ENCODE measurements around the gene ALDH1L2. TPM values are rescaled to one million over a fixed set of nuclear protein-coding genes. Genes with fewer than 3 reads are reported as not detected.
"Not testable (repeated sequence)": the region's sequence is repeated elsewhere in the genome, so short reads cannot be mapped to it uniquely, and the experiment has no call there.

ALDH1L2 gene
- polyA plus RNA-seq, 3 donors from 2014 or later: not detected

GRCh38 chr12:105013892-105014291 lies 70.4 kb downstream of the ALDH1L2 start:
- Mint-ChIP-seq H3K36me3 (peaks cover 46 to 56% (median 50%) of the 10 kb centered on the region in 3 donors), H3K4me1 (no peaks in the 10 kb centered on the region), H3K27me3 (ENCODE audit: low read depth in 3 of 3) (peaks cover 0 to 1% (median 0%) of the 10 kb centered on the region in 3 donors), H3K4me3 (no peak overlapping the region), H3K27ac (no peak overlapping the region), H3K9me3 (peaks cover 0 to 8% (median 0%) of the 10 kb centered on the region in 6 donors)
- DNase-seq: no peak

GRCh38 chr12:105001476-105001875 lies 82.8 kb downstream of the ALDH1L2 start:
- no peak for DNase-seq
- Mint-ChIP-seq H3K27me3 (ENCODE audit: low read depth in 3 of 3) (peaks cover 0 to under 1% (median 0%) of the 10 kb centered on the region in 3 donors), H3K9me3 (no peaks in the 10 kb centered on the region), H3K36me3 (peaks cover 38 to 78% (median 59%) of the 10 kb centered on the region in 3 donors), H3K4me1 (no peaks in the 10 kb centered on the region), H3K4me3 (no peak overlapping the region), H3K27ac (no peak overlapping the region)

- Mint-ChIP-seq H3K36me3 (peaks cover 46 to 80% (median 49%) of the 10 kb centered on the region in 3 donors), H3K4me3 (no peak overlapping the region), H3K27ac (no peak overlapping the region), H3K9me3 (no peaks in the 10 kb centered on the region), H3K27me3 (ENCODE audit: low read depth in 3 of 3) (no peaks in the 10 kb centered on the region), H3K4me1 (no peaks in the 10 kb centered on the region)
- no peak for DNase-seq
Measured at GRCh38 chr12:104999347-104999685, 84.9 kb downstream of the ALDH1L2 start.

GRCh38 chr12:104998423-104999346 lies 85.6 kb downstream of the ALDH1L2 start:
- Mint-ChIP-seq H3K36me3 (peaks cover 46 to 79% (median 47%) of the 10 kb centered on the region in 3 donors), H3K27me3 (ENCODE audit: low read depth in 3 of 3) (no peaks in the 10 kb centered on the region), H3K27ac (no peak overlapping the region), H3K4me3 (no peak overlapping the region), H3K4me1 (no peaks in the 10 kb centered on the region), H3K9me3 (no peaks in the 10 kb centered on the region)
- no peak for DNase-seq

GRCh38 chr12:104997541-104997940 lies 86.7 kb downstream of the ALDH1L2 start:
- H3K27ac Mint-ChIP-seq: no peak overlapping the region
- no peak overlapping the region for H3K4me3 Mint-ChIP-seq
- no peak for DNase-seq
- H3K4me1 Mint-ChIP-seq: no peaks in the 10 kb centered on the region
- no peaks in the 10 kb centered on the region for H3K27me3 Mint-ChIP-seq (ENCODE audit: low read depth in 3 of 3)
- peaks cover 47 to 80% (median 49%) of the 10 kb centered on the region in 3 donors for H3K36me3 Mint-ChIP-seq
- H3K9me3 Mint-ChIP-seq: no peaks in the 10 kb centered on the region

GRCh38 chr12:104994336-104994735 lies 89.9 kb downstream of the ALDH1L2 start:
- Mint-ChIP-seq H3K4me3 (no peak overlapping the region), H3K27ac (no peak overlapping the region), H3K4me1 (no peaks in the 10 kb centered on the region), H3K9me3 (no peaks in the 10 kb centered on the region), H3K36me3 (peaks cover 37 to 81% (median 52%) of the 10 kb centered on the region in 3 donors), H3K27me3 (ENCODE audit: low read depth in 3 of 3) (no peaks in the 10 kb centered on the region)
- no peak for DNase-seq

- no peaks in the 10 kb centered on the region for H3K9me3 Mint-ChIP-seq
- H3K27me3 Mint-ChIP-seq (ENCODE audit: low read depth in 3 of 3): no peaks in the 10 kb centered on the region
- no peak overlapping the region for H3K4me3 Mint-ChIP-seq
- H3K27ac Mint-ChIP-seq: no peak overlapping the region
- peaks cover 30 to 59% (median 45%) of the 10 kb centered on the region in 3 donors for H3K36me3 Mint-ChIP-seq
- DNase-seq: no peak
- H3K4me1 Mint-ChIP-seq: peaks cover 16% of the 10 kb centered on the region in 2 donors
Measured at GRCh38 chr12:104991565-104992128, 92.6 kb downstream of the ALDH1L2 start.

- Mint-ChIP-seq H3K4me3 (no peak overlapping the region), H3K4me1 (peaks cover 20 to 23% of the 10 kb centered on the region in 2 donors), H3K27me3 (ENCODE audit: low read depth in 3 of 3) (peaks cover 0 to 2% (median 0%) of the 10 kb centered on the region in 3 donors), H3K27ac (no peak overlapping the region), H3K9me3 (no peaks in the 10 kb centered on the region), H3K36me3 (peaks cover 30 to 56% (median 42%) of the 10 kb centered on the region in 3 donors)
- DNase-seq: no peak
Measured at GRCh38 chr12:104990950-104991349, 93.3 kb downstream of the ALDH1L2 start.

- peak within 1 kb of the TSS; percentile 20 to 86 (median 77) for H3K27ac Mint-ChIP-seq
- peak; percentile 74 to 81 (median 81) for DNase-seq
- peaks cover 11 to 19% (median 18%) of the 10 kb centered on the region in 3 donors for H3K36me3 Mint-ChIP-seq
- H3K9me3 Mint-ChIP-seq: no peaks in the 10 kb centered on the region
- peaks cover 0 to 5% (median 4%) of the 10 kb centered on the region in 3 donors for H3K27me3 Mint-ChIP-seq (ENCODE audit: low read depth in 3 of 3)
- peaks cover 27 to 32% of the 10 kb centered on the region in 2 donors for H3K4me1 Mint-ChIP-seq
- H3K4me3 Mint-ChIP-seq: peak within 1 kb of the TSS; percentile 91 to 95 (median 91)
Measured at GRCh38 chr12:104986022-104986941, 98.0 kb downstream of the ALDH1L2 start, which contains the start of gene NOPCHAP1. Gene NOPCHAP1, plus strand, starts transcription at chr12:104986316. Its CDS starts 37 bp downstream, at chr12:104986353.

GRCh38 chr12:104985206-104985605 lies 99.1 kb downstream of the ALDH1L2 start:
- peak overlapping the region in 1 of 6 donors; percentile 38 for H3K27ac Mint-ChIP-seq
- peak overlapping the region; percentile 91 to 95 (median 91) for H3K4me3 Mint-ChIP-seq
- peaks cover 10% of the 10 kb centered on the region in 3 donors for H3K36me3 Mint-ChIP-seq
- DNase-seq: no peak
- peaks cover 27 to 32% of the 10 kb centered on the region in 2 donors for H3K4me1 Mint-ChIP-seq
- no peaks in the 10 kb centered on the region for H3K9me3 Mint-ChIP-seq
- peaks cover 0 to 5% (median 4%) of the 10 kb centered on the region in 3 donors for H3K27me3 Mint-ChIP-seq (ENCODE audit: low read depth in 3 of 3)

- H3K4me3 Mint-ChIP-seq; DNase-seq; H3K9me3 Mint-ChIP-seq; H3K27me3 Mint-ChIP-seq (ENCODE audit: low read depth in 3 of 3); H3K27ac Mint-ChIP-seq; H3K36me3 Mint-ChIP-seq; H3K4me1 Mint-ChIP-seq: not testable (repeated sequence)
Measured at GRCh38 chr12:104977688-104978087, 106.6 kb downstream of the ALDH1L2 start.

- Mint-ChIP-seq H3K4me3 (no peak overlapping the region), H3K4me1 (no peaks in the 10 kb centered on the region), H3K9me3 (no peaks in the 10 kb centered on the region), H3K27me3 (ENCODE audit: low read depth in 3 of 3) (peaks cover 2 to 6% (median 4%) of the 10 kb centered on the region in 3 donors), H3K36me3 (no peaks in the 10 kb centered on the region), H3K27ac (no peak overlapping the region)
- DNase-seq: no peak
Measured at GRCh38 chr12:104976703-104977102, 107.6 kb downstream of the ALDH1L2 start.

GRCh38 chr12:104975587-104976343 lies 108.5 kb downstream of the ALDH1L2 start:
- no peak overlapping the region for H3K27ac Mint-ChIP-seq
- no peaks in the 10 kb centered on the region for H3K36me3 Mint-ChIP-seq
- H3K4me1 Mint-ChIP-seq: no peaks in the 10 kb centered on the region
- H3K4me3 Mint-ChIP-seq: no peak overlapping the region
- no peak for DNase-seq
- H3K9me3 Mint-ChIP-seq: no peaks in the 10 kb centered on the region
- peaks cover 2 to 6% (median 4%) of the 10 kb centered on the region in 3 donors for H3K27me3 Mint-ChIP-seq (ENCODE audit: low read depth in 3 of 3)

Data from immature natural killer cell (primary cell).